ENCODE measurements around the gene CYP8B1.

Gene CYP8B1

GRCh38 chr3:42851228-42851834, 24.3 kb downstream of the CYP8B1 start:
- no peak for DNase-seq

GRCh38 chr3:42850263-42850662, 25.4 kb downstream of the CYP8B1 start:
- DNase-seq, result no peak

GRCh38 chr3:42849017-42849416, 26.7 kb downstream of the CYP8B1 start:
- no peak for DNase-seq

GRCh38 chr3:42847731-42848130, 27.9 kb downstream of the CYP8B1 start:
- DNase-seq, result no peak

- no peak for DNase-seq
Measured at GRCh38 chr3:42846685-42847522, 28.8 kb downstream of the CYP8B1 start.

GRCh38 chr3:42844815-42845214, 30.9 kb downstream of the CYP8B1 start:
- DNase-seq, result no peak

GRCh38 chr3:42844412-42844713, 31.3 kb downstream of the CYP8B1 start:
- DNase-seq, result no peak

GRCh38 chr3:42843713-42844411, 31.8 kb downstream of the CYP8B1 start:
- no peak for DNase-seq

- DNase-seq, result no peak
Measured at GRCh38 chr3:42841332-42841731, 34.3 kb downstream of the CYP8B1 start.

GRCh38 chr3:42839616-42840015, 36.1 kb downstream of the CYP8B1 start:
- DNase-seq, result peak in 1 of 4 experiments; percentile 2

- no peak for DNase-seq
Measured at GRCh38 chr3:42838571-42838970, 37.1 kb downstream of the CYP8B1 start.

- no peak for DNase-seq
Measured at GRCh38 chr3:42836150-42837123, 39.2 kb downstream of the CYP8B1 start.

GRCh38 chr3:42831321-42831713, 44.4 kb downstream of the CYP8B1 start:
- peak; percentile 11 to 53 (median 34) for DNase-seq

- DNase-seq, result no peak
Measured at GRCh38 chr3:42830437-42831320, 45.0 kb downstream of the CYP8B1 start.

- no peak for DNase-seq
Measured at GRCh38 chr3:42829628-42830436, 45.8 kb downstream of the CYP8B1 start.

- DNase-seq, result no peak
Measured at GRCh38 chr3:42829083-42829627, 46.5 kb downstream of the CYP8B1 start.

- DNase-seq, result no peak
Measured at GRCh38 chr3:42827654-42828053, 48.0 kb downstream of the CYP8B1 start.

- DNase-seq, result no peak
Measured at GRCh38 chr3:42827023-42827422, 48.7 kb downstream of the CYP8B1 start.

GRCh38 chr3:42826141-42826540, 49.5 kb downstream of the CYP8B1 start:
- DNase-seq, result no peak

GRCh38 chr3:42823351-42823750, 52.3 kb downstream of the CYP8B1 start:
- no peak for DNase-seq

GRCh38 chr3:42822828-42823227, 52.9 kb downstream of the CYP8B1 start:
- no peak for DNase-seq

Data from activated naive CD4-positive, alpha-beta T cell (primary cell).